HepG2 (cell line): ENCODE measurements around the gene GNAS-AS1. TPM values are rescaled to one million over a fixed set of nuclear protein-coding genes. Genes with fewer than 3 reads are reported as not detected.

ENCODE experiments used
- CBX5 ChIP-seq: sonication (generic); formaldehyde crosslinking; IDR thresholded peaks from 2 replicates; pipeline ENCODE4 v1.4.0; 2020; ENCODE audit warnings: missing genetic modification reagents, borderline replicate concordance
- CERS6 ChIP-seq: sonication (generic); formaldehyde crosslinking; IDR thresholded peaks from 2 replicates; pipeline ENCODE4 v1.5.0; 2020; ENCODE audit warnings: missing genetic modification reagents
- DRAP1 ChIP-seq: IDR thresholded peaks from 2 replicates; pipeline ENCODE4 v1.6.1; 2016; ENCODE audit warnings: missing genetic modification reagents, missing compliant biosample characterization
- FOXA3 ChIP-seq: IDR thresholded peaks from 2 replicates; pipeline ENCODE4 v1.6.1; 2016; ENCODE audit warnings: missing genetic modification reagents, missing compliant biosample characterization
- GATAD2A ChIP-seq: IDR thresholded peaks from 2 replicates; pipeline ENCODE4 v1.6.1; 2016
- HNF4G ChIP-seq, 2 experiments: sonication (generic) in 1 of 2; formaldehyde crosslinking in 1 of 2; IDR thresholded peaks; 2 replicates each; pipeline versions ENCODE4 v1.4.0 to v1.6.1; 2011 to 2020; ENCODE audit warnings: borderline replicate concordance in 2 of 2, low read depth in 2 of 2, mild to moderate bottlenecking in 2 of 2, low read length in 1 of 2, missing genetic modification reagents in 1 of 2, moderate library complexity in 1 of 2
- KDM6A ChIP-seq: IDR thresholded peaks from 2 replicates; pipeline ENCODE4 v1.6.1; 2016; ENCODE audit warnings: low read depth
- KLF15 ChIP-seq: sonication (generic); formaldehyde crosslinking; IDR thresholded peaks from 2 replicates; pipeline ENCODE4 v1.8.1; 2023; ENCODE audit warnings: borderline replicate concordance, mild to moderate bottlenecking, inconsistent platforms, missing genetic modification reagents, mixed read lengths
- MED1 ChIP-seq: sonication (generic); formaldehyde crosslinking; IDR thresholded peaks from 2 replicates; pipeline ENCODE4 v1.4.0; 2020; ENCODE audit warnings: missing genetic modification reagents
- NFKB2 ChIP-seq: sonication (generic); formaldehyde crosslinking; IDR thresholded peaks from 2 replicates; pipeline ENCODE4 v1.4.0; 2020; ENCODE audit warnings: missing genetic modification reagents, borderline replicate concordance
- PHF21A ChIP-seq: sonication (generic); formaldehyde crosslinking; IDR thresholded peaks from 2 replicates; pipeline ENCODE4 v1.5.0; 2020; ENCODE audit warnings: mild to moderate bottlenecking, missing genetic modification reagents
- POLR2AphosphoS2 ChIP-seq: IDR thresholded peaks from 2 replicates; pipeline ENCODE4 v1.6.1; 2011; ENCODE audit warnings: low read depth, low read length, improper control_type of control experiment
- PPARG ChIP-seq: conservative IDR thresholded peaks from 2 replicates; pipeline ENCODE4 v1.6.1; 2016; ENCODE audit warnings: missing biosample characterization, missing genetic modification reagents
- TCF7 ChIP-seq: sonication (generic); IDR thresholded peaks from 2 replicates; pipeline ENCODE4 v1.6.1; 2016; ENCODE audit warnings: antibody characterized with exemption, low read depth
- U2AF1 ChIP-seq: fragments of 200-400 bp; formaldehyde crosslinking; optimal IDR thresholded peaks from 2 replicates; pipeline ENCODE3; 2017; ENCODE audit warnings: mild to moderate bottlenecking, low read depth, low read length
- ZBTB20 ChIP-seq: sonication (generic); formaldehyde crosslinking; IDR thresholded peaks from 2 replicates; pipeline ENCODE4 v1.8.1; 2023; ENCODE audit warnings: missing genetic modification reagents, low read depth, mild to moderate bottlenecking, borderline replicate concordance
- ZBTB3 ChIP-seq: sonication (generic); formaldehyde crosslinking; IDR thresholded peaks from 2 replicates; pipeline ENCODE4 v1.4.0; 2020; ENCODE audit warnings: low read depth, mild to moderate bottlenecking, moderate library complexity, missing genetic modification reagents, borderline replicate concordance
- ZEB1 ChIP-seq: IDR thresholded peaks from 2 replicates; pipeline ENCODE4 v1.6.1; 2012; ENCODE audit warnings: mild to moderate bottlenecking, low read depth, inconsistent platforms; ENCODE audit not compliant: insufficient replicate concordance
- ZFAT ChIP-seq: sonication (generic); formaldehyde crosslinking; conservative IDR thresholded peaks from 2 replicates; pipeline ENCODE4 v1.8.1; 2023; ENCODE audit warnings: missing genetic modification reagents, inconsistent platforms
- ZNF180 ChIP-seq: sonication (generic); formaldehyde crosslinking; IDR thresholded peaks from 2 replicates; pipeline ENCODE4 v1.4.0; 2020; ENCODE audit warnings: low read depth, missing genetic modification reagents, borderline replicate concordance
- ZNF230 ChIP-seq: sonication (generic); formaldehyde crosslinking; IDR thresholded peaks from 2 replicates; pipeline ENCODE4 v1.4.0; 2020; ENCODE audit warnings: mild to moderate bottlenecking, missing genetic modification reagents
- ZNF24 ChIP-seq: fragments of 450-650 bp; IDR thresholded peaks from 2 replicates; pipeline ENCODE4 v1.6.1; 2017; ENCODE audit warnings: antibody characterized with exemption, mild to moderate bottlenecking
- ZNF264 ChIP-seq: sonication (generic); formaldehyde crosslinking; IDR thresholded peaks from 2 replicates; pipeline ENCODE4 v1.4.0; 2020; ENCODE audit warnings: missing genetic modification reagents
- ZNF431 ChIP-seq: sonication (generic); formaldehyde crosslinking; IDR thresholded peaks from 2 replicates; pipeline ENCODE4 v1.9.0; 2022; ENCODE audit warnings: missing genetic modification reagents, low read depth, mild to moderate bottlenecking, borderline replicate concordance
- ZNF776 ChIP-seq: sonication (generic); formaldehyde crosslinking; IDR thresholded peaks from 2 replicates; pipeline ENCODE4 v1.4.0; 2020; ENCODE audit warnings: mild to moderate bottlenecking, missing genetic modification reagents
- ZSCAN20 ChIP-seq: sonication (generic); formaldehyde crosslinking; IDR thresholded peaks from 2 replicates; pipeline ENCODE4 v1.4.0; 2020; ENCODE audit warnings: missing genetic modification reagents, mild to moderate bottlenecking, borderline replicate concordance
- polyA plus RNA-seq, 8 experiments: library from polyadenylated mRNA; depleted of rRNA in 3 of 8; stranded (reverse) in 7 of 8; unstranded in 1 of 8; fragments of >200 nt; fragmentation: Illumina TruSeq in 4 of 8; extraction: Trizol in 4 of 8; gene quantifications; 2 replicates each; pipeline versions ENCODE4 v1.2.1 to v1.2.3, GENCODE V29; 2011 to 2016; ENCODE audit warnings: low read depth in 4 of 8, missing spikeins in 1 of 8, mixed read lengths in 1 of 8; ENCODE audit not compliant: insufficient read depth in 1 of 8
- total RNA-seq, 5 experiments: library from RNA; depleted of rRNA; stranded (reverse); fragments of >200 nt; fragmentation: Illumina TruSeq; extraction: Trizol; gene quantifications; 2 replicates each; pipeline ENCODE4 v1.2.3, GENCODE V29; 2016; ENCODE audit warnings: low read depth in 1 of 5
- TF ChIP-seq, protein P1 (sequence below): sonication (generic); formaldehyde crosslinking; IDR thresholded peaks from 2 replicates; pipeline ENCODE4 v1.4.0; 2020; ENCODE audit warnings: mild to moderate bottlenecking, missing genetic modification reagents
- TF ChIP-seq, protein P2 (sequence below): sonication (generic); formaldehyde crosslinking; conservative IDR thresholded peaks from 2 replicates; pipeline ENCODE4 v1.8.1; 2023; ENCODE audit warnings: missing genetic modification reagents

GNAS-AS1 gene
- total and polyA plus RNA-seq, 2 of the 13 experiments (the other 11 are each of a cell fraction or from before 2014, with no cell fraction given) = not detected

DNA sequence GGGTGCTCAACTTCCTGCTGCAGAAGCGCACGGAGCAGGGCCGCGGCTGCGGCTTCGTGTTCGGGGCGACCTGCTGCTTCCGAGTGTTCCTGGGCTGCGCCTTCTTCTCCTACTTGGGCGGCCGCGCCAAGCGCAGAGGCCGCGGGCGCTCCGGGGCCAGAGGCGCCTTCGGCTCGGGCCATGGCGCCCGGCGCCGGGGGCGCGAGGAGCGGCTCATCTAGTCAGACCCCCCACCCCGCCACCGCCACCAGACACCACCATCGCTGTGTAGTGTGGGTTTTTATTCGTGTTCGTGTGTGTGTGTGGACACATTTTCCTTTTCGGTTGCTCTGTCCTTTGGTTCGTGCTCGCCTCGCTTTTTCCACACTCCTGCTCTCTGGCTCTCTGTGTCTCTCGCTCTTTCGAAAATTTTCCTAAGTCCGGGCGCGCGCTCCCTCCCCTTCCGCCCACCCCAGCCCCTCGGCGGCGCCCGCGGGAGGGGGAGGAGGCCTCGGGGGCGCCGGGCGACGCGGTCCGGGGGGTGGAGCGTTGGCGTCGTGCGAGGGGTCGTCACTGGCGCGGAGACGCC is 39.9 kb upstream of the GNAS-AS1 start (continued):
- TF ChIP-seq ZBTB20 (CRISPR knock-in tag) (peak; percentile 40; the same call in 1 of the 2 replicates), ZNF264 (CRISPR knock-in tag) (no peak), DRAP1 (0 out of 2 replicates have a peak, but pooled peaks have one; percentile 14), ZNF230 (peak; percentile 88), NFKB2 (CRISPR knock-in tag) (peak; percentile 89), HNF4G (IDR thresholded peaks at IDR 0.05; ENCODE audit: borderline replicate concordance, low read depth, low read length) (no peak), HNF4G (CRISPR knock-in tag; IDR thresholded peaks at IDR 0.05; ENCODE audit: borderline replicate concordance, low read depth) (no peak), ZNF431 (CRISPR knock-in tag) (no peak), TCF7 (no peak), U2AF1 (no peak), ZNF776 (CRISPR knock-in tag) (no peak), PPARG (peak; percentile 62; the same call in 1 of the 2 replicates), ZSCAN20 (CRISPR knock-in tag) (0 out of 2 replicates have a peak, but pooled peaks have one; percentile 75), PHF21A (0 out of 2 replicates have a peak, but pooled peaks have one; percentile 17), CERS6 (CRISPR knock-in tag) (no peak), KDM6A (0 out of 2 replicates have a peak, but pooled peaks have one; percentile 13), ZNF24 (no peak), ZBTB3 (no peak), KLF15 (CRISPR knock-in tag) (0 out of 2 replicates have a peak, but pooled peaks have one; percentile 21), CBX5 (CRISPR knock-in tag) (no peak), ZFAT (CRISPR knock-in tag) (0 out of 2 replicates have a peak, but pooled peaks have one; percentile 65), MED1 (CRISPR knock-in tag) (peak; percentile 46), POLR2AphosphoS2 (no peak), GATAD2A (no peak), ZNF180 (no peak), ZEB1 (no peak), FOXA3 (peak; percentile 47)
- TF ChIP-seq, protein P1, sequence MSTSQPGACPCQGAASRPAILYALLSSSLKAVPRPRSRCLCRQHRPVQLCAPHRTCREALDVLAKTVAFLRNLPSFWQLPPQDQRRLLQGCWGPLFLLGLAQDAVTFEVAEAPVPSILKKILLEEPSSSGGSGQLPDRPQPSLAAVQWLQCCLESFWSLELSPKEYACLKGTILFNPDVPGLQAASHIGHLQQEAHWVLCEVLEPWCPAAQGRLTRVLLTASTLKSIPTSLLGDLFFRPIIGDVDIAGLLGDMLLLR (CRISPR knock-in tag) = peak; percentile 65
- TF ChIP-seq, protein P2, sequence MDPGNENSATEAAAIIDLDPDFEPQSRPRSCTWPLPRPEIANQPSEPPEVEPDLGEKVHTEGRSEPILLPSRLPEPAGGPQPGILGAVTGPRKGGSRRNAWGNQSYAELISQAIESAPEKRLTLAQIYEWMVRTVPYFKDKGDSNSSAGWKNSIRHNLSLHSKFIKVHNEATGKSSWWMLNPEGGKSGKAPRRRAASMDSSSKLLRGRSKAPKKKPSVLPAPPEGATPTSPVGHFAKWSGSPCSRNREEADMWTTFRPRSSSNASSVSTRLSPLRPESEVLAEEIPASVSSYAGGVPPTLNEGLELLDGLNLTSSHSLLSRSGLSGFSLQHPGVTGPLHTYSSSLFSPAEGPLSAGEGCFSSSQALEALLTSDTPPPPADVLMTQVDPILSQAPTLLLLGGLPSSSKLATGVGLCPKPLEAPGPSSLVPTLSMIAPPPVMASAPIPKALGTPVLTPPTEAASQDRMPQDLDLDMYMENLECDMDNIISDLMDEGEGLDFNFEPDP (CRISPR knock-in tag) = no peak
